Activated T-cell treated with anti-CD3 and anti-CD28 coated beads for 4 hours (primary cell): Measurements from ENCODE around the gene NEU1.
"Not testable (repeated sequence)": the region's sequence is repeated elsewhere in the genome, so short reads cannot be mapped to it uniquely, and the experiment has no call there.

Experiments
- DNase-seq: peaks from one replicate; pipeline ENCODE4 v3.0.0-alpha.2; 2020

The NEU1 gene

DNA sequence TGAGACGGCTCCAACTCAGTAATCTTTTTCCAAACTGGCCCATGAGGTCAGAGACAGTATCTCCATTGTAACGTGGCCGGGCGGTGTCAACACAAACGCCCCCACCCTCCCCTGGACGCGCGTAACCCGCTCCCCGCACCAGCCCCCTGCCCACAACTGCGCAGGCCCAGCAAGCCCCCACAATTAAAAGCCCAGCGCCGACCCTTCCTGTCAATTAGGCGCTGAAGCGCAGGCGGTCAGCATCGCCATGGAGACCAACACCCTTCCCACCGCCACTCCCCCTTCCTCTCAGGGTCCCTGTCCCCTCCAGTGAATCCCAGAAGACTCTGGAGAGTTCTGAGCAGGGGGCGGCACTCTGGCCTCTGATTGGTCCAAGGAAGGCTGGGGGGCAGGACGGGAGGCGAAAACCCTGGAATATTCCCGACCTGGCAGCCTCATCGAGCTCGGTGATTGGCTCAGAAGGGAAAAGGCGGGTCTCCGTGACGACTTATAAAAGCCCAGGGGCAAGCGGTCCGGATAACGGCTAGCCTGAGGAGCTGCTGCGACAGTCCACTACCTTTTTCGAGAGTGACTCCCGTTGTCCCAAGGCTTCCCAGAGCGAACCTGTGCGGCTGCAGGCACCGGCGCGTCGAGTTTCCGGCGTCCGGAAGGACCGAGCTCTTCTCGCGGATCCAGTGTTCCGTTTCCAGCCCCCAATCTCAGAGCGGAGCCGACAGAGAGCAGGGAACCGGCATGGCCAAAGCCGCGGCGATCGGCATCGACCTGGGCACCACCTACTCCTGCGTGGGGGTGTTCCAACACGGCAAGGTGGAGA, 47.4 kb downstream of the NEU1 start, which contains the start of the genes HSPA1A and HSPA1L:
Gene HSPA1A, plus strand, starts transcription at position 519 of the 814 bp plus-strand sequence. Its CDS starts 214 bp downstream, at position 733.
Gene HSPA1L, minus strand, starts transcription at position 259 of the 814 bp plus-strand sequence. CDS start 3,311 bp downstream, outside the sequence.
- DNase-seq = peak; percentile 45

GRCh38 chr6:31814677-31815024, 48.0 kb downstream of the NEU1 start:
- DNase-seq = peak; percentile 57

GRCh38 chr6:31813465-31813849, 49.2 kb downstream of the NEU1 start:
- no peak for DNase-seq

GRCh38 chr6:31811645-31812044, 51.0 kb downstream of the NEU1 start:
- DNase-seq = no peak

DNA sequence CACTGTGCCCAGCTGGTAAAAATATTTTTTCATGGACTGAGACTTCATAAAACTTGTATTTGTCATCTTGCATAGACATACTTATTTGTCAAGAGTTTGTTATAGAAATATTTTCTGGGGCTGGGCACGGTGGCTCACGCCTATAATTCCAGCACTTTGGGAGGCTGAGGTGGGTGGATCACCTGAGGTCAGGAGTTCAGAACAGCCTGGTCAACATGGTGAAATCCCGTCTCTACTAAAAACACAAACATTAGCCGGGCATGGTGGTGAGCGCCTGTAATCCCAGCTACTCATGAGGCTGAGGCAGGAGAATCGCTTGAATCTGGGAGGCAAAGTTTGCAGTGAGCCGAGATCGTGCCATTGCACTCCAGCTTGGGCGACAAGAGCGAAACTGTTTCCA, 54.0 kb downstream of the NEU1 start:
- not testable (repeated sequence) for DNase-seq
